Dermis microvascular lymphatic vessel endothelial cell (primary cell): ENCODE results near the gene GJA1. TPM values are rescaled to one million over a fixed set of nuclear protein-coding genes. Genes with fewer than 3 reads are reported as not detected.

ENCODE experiments used
- DNase-seq, 2 donors: peaks; one replicate each; pipeline versions ENCODE4 v3.0.0 to v3.0.0-alpha.2; 2010; ENCODE audit warnings: low read depth in 2 of 2
- total RNA-seq: library from RNA; depleted of rRNA; stranded (reverse); fragments of >200 nt; gene quantifications from 2 replicates; pipeline ENCODE4 v1.2.1, GENCODE V29; 2014

Gene GJA1
- total RNA-seq, 1 donor from 2014 or later = 1,357 TPM

GRCh38 chr6:121482751-121483150 is 47.3 kb downstream of the GJA1 start:
- DNase-seq = no peak

GRCh38 chr6:121485359-121485811 is 49.9 kb downstream of the GJA1 start:
- peak; percentile 59 to 67 for DNase-seq

- no peak for DNase-seq
Measured at GRCh38 chr6:121491576-121491975, 56.1 kb downstream of the GJA1 start.

GRCh38 chr6:121492536-121492935 is 57.1 kb downstream of the GJA1 start:
- DNase-seq = no peak

DNA sequence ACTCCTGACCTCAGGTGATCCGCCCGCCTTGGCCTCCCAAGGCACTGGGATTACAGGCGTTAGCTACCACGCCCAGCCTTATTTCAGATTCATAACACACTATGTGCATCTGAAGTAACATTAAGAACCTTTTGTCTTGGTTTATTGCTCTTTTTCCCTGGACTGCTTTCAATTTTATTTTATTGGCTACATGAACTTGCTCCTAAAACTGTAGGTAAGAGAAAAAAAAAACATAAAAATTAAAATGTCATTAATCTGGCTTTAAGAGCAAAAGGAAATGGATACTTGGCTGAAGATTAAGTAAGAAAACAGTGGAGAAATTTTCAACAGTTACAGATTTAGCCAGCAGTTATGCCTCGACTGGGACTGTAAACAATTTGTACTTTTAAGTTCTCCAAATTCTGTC is 62.5 kb downstream of the GJA1 start:
- no peak for DNase-seq

- DNase-seq = no peak
Measured at GRCh38 chr6:121498481-121499276, 63.2 kb downstream of the GJA1 start.

Other genes starting within 250 kb of the GJA1 start
- gene TBC1D32, start 101.2 kb upstream of the GJA1 start, total RNA-seq = 2.1 and 2.3 TPM in 2 replicates